NCI-H345 treated with DMSO at 0.1 percent for 48 hours (cell line): ENCODE data around the gene MASP1.

ENCODE experiments used
- DNase-seq: peaks from one replicate; lab custom pipeline; 2025; ENCODE audit not compliant: unreplicated experiment; lab: John Stamatoyannopoulos, UW

The MASP1 gene

GRCh38 chr3:187293516-187294430, 2.2 kb upstream of the MASP1 start:
- DNase-seq = no peak

GRCh38 chr3:187292631-187293515, 1.3 kb upstream of the MASP1 start:
- no peak for DNase-seq

- no peak for DNase-seq
These were observed 644 bp upstream of the MASP1 start for GRCh38 chr3:187292181-187292580.

- no peak for DNase-seq
These were observed 481 bp downstream of the MASP1 start for GRCh38 chr3:187291001-187291511.

GRCh38 chr3:187290503-187290902, 1.0 kb downstream of the MASP1 start:
- DNase-seq = no peak

GRCh38 chr3:187288855-187289605, 2.5 kb downstream of the MASP1 start:
- no peak for DNase-seq

- no peak for DNase-seq
These were observed 3.2 kb downstream of the MASP1 start for GRCh38 chr3:187288131-187288854.

GRCh38 chr3:187287256-187287655, 4.3 kb downstream of the MASP1 start:
- no peak for DNase-seq

GRCh38 chr3:187286467-187287059, 5.0 kb downstream of the MASP1 start:
- DNase-seq = no peak

- DNase-seq = no peak
These were observed 10.3 kb downstream of the MASP1 start for GRCh38 chr3:187281191-187281714.

- no peak for DNase-seq
These were observed 10.9 kb downstream of the MASP1 start for GRCh38 chr3:187280644-187281043.

GRCh38 chr3:187277129-187277462, 14.4 kb downstream of the MASP1 start:
- DNase-seq = no peak

- no peak for DNase-seq
These were observed 15.0 kb downstream of the MASP1 start for GRCh38 chr3:187276397-187277128.

- DNase-seq = no peak
These were observed 16.6 kb downstream of the MASP1 start for GRCh38 chr3:187274977-187275338.

- no peak for DNase-seq
These were observed 17.1 kb downstream of the MASP1 start for GRCh38 chr3:187274315-187274976.

GRCh38 chr3:187271582-187271981, 20.0 kb downstream of the MASP1 start:
- DNase-seq = no peak

GRCh38 chr3:187269486-187269885, 22.1 kb downstream of the MASP1 start:
- no peak for DNase-seq

- DNase-seq = no peak
These were observed 24.2 kb downstream of the MASP1 start for GRCh38 chr3:187267306-187267705.

GRCh38 chr3:187266691-187267090, 24.8 kb downstream of the MASP1 start:
- no peak for DNase-seq
